Measurements from ENCODE around the gene TMEM145. TPM values are rescaled to one million over a fixed set of nuclear protein-coding genes. Genes with fewer than 3 reads are reported as not detected.
A peak's percentile ranks its signal among the peaks of the same experiment; 100 is the strongest.
"Not testable (repeated sequence)": the region's sequence is repeated elsewhere in the genome, so short reads cannot be mapped to it uniquely, and the experiment has no call there.

TMEM145 gene
- total RNA-seq, 1 donor from 2014 or later = 0.63 TPM

DNA sequence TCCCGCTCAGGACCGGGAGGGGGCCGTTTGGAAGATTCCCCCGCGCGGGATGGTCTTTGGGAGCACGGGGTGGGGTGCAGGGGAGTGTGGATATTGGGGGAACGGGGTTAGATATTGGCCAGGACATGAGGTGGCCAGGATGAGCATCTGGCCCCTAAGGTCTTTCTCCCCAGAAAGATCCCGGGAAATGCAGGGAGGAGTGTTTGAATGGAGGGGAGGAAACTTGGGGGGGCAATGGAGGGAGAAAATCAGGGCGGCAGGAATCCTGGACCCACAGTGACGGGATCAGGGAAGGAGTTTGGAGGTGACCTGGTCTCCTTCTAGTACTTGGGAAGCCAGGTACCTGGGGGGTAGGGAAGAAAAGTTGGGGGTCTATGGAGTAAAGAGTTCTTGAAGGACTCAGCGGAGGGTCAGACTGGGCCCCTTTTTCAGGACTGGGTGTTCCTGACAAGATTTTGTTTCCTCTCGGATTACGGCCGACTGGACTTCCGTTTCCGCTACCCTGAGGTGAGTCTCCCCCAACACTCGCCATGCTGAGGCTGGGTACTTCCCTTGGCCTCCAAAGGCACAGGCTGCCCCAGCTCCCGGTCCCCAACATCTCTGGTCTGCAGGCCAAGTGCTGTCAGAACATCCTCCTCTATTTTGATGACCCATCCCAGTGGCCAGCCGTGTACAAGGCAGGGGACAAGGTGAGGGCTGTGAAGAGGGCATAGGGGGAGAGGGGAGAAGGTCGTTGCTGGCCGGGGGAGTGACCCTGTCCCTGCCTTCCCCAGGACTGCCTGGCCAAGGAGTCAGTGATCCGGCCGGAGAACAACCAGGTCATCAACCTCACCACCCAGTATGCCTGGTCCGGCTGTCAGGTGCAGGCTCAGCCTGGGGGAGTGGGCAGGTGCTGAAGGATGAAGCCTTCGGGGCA, 989 bp downstream of the TMEM145 start:
- no peak for DNase-seq (ENCODE audit: low spot score)

DNA sequence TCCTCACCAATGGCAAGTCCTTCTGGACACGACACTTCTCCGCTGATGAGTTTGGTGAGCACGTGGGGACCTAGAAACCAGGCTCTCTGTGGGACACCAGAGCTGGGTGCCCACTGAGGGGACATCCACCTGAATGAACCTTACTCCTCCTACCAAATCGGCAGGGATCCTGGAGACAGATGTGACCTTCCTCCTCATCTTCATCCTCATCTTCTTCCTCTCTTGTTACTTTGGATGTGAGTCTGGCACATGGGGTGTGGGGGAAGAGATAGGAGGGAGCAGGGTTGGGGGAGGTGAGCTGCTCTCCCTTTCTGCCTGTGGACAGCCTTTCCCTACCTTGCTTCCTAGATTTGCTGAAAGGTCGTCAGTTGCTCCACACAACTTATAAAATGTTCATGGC, 1.9 kb downstream of the TMEM145 start:
- no peak for DNase-seq (ENCODE audit: low spot score)

DNA sequence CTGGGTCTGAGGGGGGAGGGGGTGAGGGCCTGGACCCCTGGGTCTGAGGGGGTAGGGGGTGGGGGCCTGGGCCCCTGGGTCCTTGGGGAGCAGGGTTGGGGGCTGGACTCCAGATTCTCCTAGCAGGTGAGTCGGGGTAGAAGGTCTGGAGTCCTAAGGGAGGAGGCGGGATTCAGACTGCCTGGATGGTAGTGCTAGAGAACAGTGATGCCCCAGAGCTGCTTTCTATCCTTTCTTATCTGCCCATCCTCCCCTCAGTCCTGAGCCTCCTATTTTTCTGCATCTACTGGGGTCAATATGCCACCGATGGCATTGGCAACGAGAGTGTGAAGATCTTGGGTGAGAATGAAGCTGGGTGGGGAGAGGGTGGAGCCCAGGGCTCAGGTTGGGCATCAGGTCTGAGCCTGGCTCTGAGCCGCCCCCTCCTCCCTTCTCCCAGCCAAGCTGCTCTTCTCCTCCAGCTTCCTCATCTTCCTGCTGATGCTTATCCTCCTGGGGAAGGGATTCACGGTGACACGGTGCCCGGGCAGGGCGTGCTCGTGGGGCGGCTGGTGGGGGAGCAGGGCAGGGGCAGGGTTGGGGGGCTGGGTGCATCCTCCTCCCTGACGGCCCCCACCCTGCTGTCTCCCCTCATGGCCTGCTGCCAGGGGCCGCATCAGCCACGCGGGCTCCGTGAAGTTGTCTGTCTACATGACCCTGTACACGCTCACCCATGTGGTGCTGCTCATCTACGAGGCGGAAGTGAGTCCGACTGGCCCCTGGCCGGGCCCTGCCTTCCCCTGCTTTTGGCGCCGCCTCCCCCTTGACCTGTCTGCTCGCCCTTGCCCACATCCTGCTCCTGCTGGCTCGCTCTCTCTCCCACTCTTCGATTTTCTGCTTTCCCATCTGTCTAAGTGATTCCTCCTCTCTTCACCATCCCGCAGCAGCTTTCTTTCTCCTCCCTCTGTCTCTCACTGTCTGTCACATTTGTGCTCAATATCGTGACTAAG, 3.4 kb downstream of the TMEM145 start:
- DNase-seq (ENCODE audit: low spot score) = no peak

DNA sequence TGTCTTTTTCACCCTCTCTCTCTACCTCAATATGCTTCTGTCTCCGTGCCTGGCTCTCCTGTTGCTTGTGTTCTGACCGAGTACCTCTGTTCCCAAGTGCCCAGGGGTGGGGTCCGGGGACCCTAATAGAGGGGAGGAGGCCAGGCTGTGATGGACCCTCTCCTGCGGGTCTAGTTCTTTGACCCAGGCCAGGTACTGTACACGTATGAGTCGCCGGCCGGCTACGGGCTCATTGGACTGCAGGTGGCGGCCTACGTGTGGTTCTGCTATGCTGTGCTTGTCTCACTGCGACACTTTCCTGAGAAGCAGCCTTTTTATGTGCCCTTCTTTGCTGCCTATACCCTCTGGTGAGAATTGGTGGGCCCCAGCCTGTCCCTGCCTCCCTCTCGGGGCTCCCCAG, 4.4 kb downstream of the TMEM145 start:
- DNase-seq (ENCODE audit: low spot score) = no peak

DNA sequence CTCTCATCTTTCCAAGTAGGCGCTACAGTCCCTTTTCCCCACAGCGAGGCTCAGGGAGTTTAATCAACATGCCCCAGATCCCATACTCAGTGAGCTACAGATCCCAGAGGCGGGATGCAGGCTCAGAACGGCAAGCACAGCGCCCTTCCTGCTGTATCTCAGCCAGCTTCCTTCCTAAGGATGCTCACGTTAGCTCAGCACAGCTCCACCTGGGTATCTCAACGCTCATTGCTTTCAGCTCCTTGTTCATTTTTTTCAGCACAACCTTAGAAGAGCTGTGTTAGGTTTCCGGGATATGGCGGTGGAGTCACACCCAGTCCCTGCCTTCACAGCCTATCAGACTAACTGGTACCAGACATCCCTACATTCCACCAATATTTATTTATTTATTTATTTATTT, 9.2 kb downstream of the TMEM145 start:
- DNase-seq (ENCODE audit: low spot score) = no peak

DNA sequence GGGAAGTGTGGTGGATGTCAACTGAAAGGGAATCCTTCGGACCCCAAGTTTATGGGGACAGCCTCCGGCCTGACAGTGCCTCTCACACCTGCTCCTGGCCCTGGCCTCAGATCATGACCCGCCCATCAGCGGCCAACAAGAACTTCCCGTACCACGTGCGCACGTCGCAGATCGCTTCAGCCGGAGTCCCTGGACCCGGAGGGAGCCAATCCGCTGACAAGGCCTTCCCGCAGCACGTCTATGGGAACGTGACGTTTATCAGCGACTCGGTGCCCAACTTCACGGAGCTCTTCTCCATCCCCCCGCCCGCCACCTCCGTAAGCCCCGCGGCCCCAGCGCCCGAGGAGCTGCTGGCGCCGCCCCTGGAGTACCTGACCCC, 10.4 kb downstream of the TMEM145 start:
- no peak for DNase-seq (ENCODE audit: low spot score)

DNA sequence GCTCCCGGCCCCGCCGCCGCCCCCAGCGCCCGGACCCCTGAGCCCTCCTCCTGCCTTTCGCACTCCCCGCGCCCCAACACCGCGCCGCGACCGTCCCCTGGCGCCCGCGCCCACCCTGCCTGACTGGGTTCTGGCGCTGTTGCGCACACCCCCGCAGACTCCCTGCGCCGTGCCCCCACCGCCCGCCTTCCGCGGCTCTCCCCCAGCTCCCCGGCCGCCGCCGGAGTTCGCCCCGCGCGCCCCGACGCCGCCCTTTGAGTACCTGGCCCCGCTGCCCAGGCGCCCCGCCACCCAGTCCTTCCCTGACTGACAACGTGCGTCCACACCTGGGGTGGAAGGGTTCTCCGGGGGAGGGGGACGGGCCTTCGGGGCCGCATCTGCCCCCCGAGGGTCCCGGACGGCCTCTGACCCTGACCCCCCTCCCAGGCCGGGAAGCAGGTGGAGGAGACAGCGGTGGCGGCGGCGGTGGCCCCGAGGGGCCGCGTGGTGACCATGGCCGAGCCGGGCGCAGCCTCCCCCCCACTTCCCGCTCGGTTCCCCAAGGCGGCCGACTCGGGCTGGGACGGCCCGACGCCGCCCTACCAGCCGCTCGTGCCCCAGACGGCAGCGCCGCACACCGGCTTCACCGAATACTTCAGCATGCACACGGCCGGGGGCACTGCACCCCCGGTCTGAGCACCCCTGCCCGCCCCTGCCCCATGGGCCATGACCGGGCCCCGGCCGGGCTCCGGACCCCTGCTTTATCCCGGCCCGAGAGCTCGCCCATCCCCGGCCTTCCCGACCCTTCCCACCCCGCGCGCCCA, 10.9 kb downstream of the TMEM145 start:
- DNase-seq (ENCODE audit: low spot score) = no peak

DNA sequence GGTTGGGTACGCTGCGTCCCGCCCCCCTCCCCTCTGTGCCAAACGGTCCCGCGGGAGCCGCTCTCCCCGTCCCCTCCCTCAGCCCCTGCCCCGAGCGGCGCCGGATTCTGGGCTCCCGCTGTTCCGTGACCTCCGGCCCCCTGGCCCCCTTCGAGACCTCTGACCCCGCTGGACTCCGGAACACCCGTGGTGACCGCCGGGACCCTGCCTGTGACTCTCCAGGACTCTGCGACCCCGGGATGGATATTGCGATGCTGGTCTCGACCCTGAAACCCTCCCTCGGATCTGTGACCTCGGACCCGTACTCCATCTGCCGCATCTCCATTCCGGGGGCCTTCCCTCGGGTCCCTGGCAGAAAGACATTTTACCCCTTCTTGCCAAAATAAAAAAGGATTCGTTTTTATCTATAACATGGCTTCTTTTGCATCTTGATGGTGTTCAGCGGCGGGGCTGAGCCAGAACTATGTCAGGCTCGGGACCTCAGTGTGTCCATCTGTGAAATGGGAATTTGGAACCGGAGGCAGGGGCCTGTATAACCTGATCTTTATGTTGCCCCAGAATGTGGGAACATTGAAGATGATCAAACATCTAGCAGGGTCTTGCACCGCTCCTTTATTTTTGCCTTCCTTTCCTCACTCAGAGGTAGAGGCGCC, 11.7 kb downstream of the TMEM145 start:
- DNase-seq (ENCODE audit: low spot score) = no peak

DNA sequence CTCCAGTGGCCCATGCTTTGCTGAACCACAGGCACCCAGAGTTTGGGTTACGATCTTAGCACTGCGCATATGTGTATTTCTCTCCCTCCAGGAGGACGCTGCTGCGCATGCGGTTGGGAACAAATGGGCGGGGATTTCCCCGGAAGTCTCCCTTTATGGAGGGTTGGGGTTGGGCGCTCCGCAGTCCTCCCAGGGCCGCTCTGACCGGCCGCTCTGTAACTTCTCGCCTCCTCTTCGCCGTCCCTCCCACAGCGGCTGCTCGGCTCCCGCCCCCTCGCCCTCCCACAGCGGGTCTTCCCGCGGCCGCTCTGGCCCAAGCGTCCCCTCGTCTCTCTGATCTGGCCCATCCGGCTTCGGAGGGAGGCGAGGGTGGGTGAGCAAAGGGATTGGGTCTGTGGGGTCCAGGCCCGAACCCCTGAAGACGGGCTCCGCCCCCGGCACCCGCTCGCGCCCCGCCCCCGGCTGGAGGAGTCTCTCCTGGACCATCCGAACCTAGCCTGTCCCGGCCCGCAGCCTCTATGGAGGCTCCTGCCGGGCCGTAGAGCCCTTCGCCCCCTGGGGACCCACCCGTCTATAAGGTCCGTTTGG, 12.3 kb downstream of the TMEM145 start, which contains the start of gene MEGF8:
Gene MEGF8, plus strand, starts transcription at position 328 of the 588 bp plus-strand sequence. CDS start 609 bp downstream, outside the sequence.
- DNase-seq (ENCODE audit: low spot score) = peak; percentile 98

DNA sequence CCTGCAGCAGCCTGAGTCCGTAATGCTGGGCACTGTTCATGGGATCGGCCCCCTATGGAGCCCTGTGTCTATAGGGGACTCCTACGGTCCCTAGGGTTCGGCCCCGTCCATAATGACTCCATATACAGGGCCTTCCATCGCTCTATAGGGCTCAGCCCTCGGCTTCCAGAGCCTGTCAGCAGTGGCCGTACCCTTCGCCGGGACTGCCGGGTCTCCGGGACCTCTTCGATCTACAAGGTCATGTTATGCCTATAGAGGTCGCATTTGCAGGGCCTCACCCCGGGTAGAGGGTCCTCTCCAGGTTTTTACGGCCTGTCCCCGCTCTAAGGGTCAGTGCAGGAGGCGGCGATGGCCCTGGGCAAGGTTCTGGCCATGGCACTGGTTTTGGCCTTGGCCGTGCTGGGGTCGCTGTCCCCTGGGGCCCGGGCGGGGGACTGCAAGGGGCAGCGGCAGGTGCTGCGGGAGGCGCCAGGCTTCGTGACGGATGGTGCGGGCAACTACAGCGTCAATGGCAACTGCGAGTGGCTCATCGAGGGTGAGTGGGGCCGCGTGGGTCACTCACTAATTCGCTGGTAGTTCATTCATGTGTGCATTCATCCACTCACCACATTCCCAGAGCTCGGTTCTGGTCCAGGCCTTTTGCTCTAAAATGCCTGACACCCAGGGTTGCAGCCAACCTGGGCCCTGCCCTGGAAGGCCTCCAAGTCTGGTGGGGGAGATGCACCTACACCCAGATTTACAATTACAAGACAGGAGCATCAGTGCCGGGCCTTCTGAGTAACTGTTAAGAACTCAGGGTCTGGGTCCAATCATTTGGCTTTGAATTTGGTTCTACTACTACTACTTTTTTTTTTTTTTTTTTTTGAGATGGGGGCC, 13.0 kb downstream of the TMEM145 start:
- no peak for DNase-seq (ENCODE audit: low spot score)

DNA sequence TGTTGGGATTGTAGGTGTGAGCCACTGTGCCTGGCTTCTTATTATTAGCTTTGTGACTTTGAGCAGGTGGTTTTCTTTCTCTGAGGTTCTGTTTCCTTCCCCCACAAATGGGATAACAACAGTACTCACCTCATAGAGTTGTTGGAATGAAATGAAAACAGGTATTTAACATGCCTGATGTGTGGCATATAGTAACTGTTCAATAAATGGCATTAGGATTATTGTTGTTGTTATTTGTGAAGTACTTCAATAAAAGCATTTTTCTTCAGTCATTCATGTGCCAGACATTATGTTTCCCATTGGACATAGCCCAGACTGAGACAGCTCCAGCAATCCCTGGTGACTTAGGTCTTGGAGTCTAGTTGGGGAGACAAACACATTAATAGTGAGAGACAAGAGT, 13.9 kb downstream of the TMEM145 start:
- DNase-seq (ENCODE audit: low spot score) = no peak

DNA sequence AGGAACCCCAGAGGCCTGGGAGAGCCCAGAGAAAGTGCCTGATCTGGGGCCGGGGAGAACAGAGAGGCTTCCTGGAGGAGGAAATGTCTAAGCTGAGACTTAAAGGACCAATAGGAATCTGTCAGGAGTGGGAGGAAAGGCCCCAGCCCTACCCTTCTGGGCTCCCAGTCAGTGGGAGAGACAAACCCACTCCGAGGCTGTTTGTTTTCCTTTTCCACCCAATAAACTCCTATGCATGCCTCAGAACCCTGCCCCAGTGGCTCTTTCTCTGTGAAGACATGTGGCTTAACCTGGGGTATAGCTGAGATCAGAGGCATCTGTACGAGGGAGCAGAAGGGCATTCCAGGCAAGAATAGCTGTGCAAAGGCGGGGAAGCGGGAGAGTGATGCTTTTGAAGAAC, 14.3 kb downstream of the TMEM145 start:
- no peak for DNase-seq (ENCODE audit: low spot score)

DNA sequence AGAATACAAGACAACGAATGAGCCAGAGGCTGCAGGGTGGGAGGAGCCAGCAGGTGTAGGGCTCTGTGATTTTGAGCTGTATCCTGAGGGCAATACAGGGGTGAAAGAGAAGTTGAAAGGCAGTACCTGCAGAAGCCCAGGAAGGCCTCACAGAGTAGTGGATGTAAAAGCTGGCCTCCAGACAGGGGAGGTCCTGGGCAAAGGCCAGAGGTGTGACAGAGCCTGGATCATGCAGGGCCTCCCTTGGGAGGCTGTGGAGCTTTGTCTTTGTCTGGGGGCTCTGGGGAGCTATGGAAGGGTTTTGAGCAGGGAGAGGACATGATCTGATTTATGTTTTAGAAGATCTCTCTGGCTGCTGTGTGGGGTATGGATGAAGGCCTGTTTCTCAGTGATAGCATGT, 15.0 kb downstream of the TMEM145 start:
- no peak for DNase-seq (ENCODE audit: low spot score)

DNA sequence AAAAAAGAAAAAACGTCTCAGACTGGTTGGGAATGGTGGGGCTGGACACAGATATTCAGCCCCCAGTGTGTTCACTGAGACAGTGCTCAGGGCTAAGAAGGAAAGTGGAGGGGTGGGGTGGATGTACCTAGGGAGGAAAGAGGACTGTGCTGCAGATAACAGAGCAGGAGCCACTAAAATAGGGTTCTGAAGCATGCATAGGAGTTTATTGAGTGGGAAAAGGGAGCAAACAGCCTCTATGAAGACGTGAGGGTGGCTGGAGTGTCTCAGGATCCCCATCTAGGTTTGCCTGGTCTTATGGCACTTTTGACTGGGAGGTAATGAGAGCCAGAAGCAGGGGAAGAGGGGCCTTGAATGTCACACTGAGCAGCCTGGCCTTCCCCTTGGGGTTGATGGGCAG, 15.7 kb downstream of the TMEM145 start:
- no peak for DNase-seq (ENCODE audit: low spot score)

DNA sequence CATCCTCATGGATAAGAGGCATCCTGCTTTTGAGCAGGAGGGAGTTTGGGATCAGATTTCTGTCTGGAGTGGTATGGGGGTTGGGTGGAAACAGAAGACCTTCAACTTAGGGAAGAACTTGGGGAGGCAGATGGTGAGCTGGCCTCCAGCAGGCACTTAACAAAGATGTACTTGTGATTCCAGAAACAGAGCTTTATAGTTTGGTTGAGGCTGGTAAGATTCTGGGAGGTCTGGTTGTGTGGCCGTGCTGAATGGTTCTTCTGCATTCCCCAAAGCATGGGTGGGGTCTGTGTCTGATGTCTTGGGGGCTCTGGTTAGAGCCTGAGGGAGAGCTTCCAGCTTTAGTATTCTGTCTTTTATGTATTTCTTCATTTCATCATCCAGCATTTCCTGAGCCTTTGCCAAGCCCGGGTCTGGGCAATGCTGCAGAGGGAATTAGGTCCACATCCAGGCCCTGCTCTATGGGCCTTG, 17.2 kb downstream of the TMEM145 start:
- no peak for DNase-seq (ENCODE audit: low spot score)

DNA sequence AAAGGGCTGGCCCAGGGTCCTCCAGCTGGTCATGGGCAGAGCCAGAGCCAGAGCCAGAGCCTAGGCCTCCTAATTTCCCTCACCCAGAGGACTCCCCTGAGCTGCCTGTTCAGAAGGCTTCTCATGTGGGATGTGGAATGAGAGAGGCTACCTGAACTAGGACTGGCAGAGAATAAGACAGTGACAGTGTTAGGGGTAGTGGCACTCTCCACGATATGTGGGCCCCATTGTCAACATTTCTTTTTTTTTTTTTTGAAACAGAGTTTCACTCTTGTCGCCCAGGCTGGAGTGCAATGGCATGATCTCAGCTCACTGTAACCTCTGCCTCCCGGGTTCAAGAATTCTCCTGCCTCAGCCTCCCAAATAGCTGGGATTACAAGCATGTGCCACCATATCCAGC, 18.2 kb downstream of the TMEM145 start:
- not testable (repeated sequence) for DNase-seq (ENCODE audit: low spot score)

DNA sequence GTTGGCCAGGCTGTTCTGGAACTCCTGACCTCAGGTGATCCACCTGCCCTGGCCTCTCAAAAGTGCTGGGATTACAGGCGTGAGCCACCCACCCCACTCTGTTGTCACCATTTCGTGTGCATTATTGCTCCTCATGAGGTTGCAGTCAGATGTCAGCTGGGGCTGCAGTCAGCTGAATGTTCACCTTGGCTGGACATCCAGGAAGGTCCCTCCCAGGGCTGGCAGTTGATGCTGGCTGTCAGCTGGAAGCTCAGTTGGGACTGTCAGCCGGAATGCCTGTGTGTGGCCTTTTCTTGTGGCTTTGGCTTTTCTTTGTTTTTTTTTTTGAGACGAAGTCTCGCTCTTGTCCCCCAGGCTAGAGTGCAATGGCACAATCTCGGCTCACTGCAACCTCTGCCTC, 18.9 kb downstream of the TMEM145 start:
- no peak for DNase-seq (ENCODE audit: low spot score)

DNA sequence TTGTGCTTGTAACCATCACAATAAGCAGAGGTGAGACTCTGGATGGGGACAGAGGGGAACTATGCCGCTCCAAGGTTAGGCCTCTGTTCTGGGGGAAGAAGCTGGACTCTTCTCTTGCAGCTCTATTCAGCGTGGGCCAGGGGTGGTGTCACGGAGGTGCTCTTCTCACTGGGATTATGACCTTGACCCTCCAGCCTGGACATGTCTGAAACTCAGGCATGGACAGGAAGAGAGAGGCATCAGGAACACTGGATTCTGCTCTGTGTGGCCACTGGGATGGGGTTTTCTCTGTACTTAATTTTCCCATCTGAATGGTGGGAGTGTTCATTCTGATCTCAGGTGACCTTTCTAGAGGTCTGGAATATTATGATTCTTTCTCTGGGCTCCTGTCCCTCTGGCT, 19.9 kb downstream of the TMEM145 start:
- no peak for DNase-seq (ENCODE audit: low spot score)

DNA sequence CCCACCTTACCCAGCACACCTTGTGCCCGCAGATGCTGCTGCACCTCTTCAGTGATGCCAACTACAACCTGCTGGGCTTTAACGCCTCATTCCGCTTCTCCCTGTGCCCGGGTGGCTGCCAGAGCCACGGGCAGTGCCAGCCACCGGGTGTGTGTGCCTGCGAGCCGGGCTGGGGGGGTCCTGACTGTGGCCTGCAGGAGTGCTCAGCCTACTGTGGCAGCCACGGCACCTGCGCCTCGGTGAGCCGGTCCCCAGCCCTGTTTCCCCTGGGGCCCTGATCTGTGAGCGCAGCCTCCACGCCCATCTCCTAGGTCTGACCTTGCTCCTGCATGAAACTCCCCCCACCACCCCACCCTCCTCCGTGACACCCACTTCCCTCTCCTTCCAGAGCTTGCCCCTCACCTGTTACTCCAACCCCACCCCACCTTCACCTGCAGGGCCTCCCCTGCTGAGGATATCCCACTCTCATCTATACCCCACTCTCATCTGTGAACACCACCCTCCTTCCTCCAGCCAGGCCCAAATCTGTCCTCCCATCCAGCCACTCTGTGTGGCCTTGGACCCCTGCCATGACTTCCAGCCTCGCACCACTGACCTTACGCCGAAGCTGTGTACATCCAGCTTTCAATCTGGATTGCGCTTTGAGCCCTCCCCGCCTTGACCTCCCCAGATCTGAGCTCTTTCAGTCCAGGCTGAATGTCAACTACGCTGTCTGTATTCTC, 21.0 kb downstream of the TMEM145 start:
- no peak for DNase-seq (ENCODE audit: low spot score)

All from mucosa of gallbladder (tissue), 1 donor.